B cell (primary cell): Measurements from ENCODE around the gene ST6GALNAC5. TPM values are rescaled to one million over a fixed set of nuclear protein-coding genes. Genes with fewer than 3 reads are reported as not detected.
A peak's percentile ranks its signal among the peaks of the same experiment; 100 is the strongest.

Source experiments
- ATAC-seq: fragments of 200-7000 bp; cut with Tn5 transposase; one replicate; pipeline ENCODE4 v1.10.0; 2021; ENCODE audit warnings: low read depth, mild to moderate bottlenecking, moderate number of reproducible peaks, moderate library complexity
- CTCF ChIA-PET: fragments of 350-600 bp; sonication (Branson Sonifier 250); formaldehyde crosslinking; loops from one replicate; lab custom pipeline; 2021; ENCODE audit warnings: antibody characterized with exemption, inconsistent platforms; lab: Charles Lee
- POLR2A ChIA-PET: fragments of 350-600 bp; sonication (Branson Sonifier 250); formaldehyde crosslinking; loops from one replicate; lab custom pipeline; 2021; ENCODE audit warnings: antibody characterized with exemption; lab: Charles Lee
- DNase-seq: peaks from one replicate; pipeline ENCODE4 v3.0.0; 2013
- H2AFZ ChIP-seq: 2 replicates; pipeline ENCODE4 v1.6.1; 2012; ENCODE audit warnings: mild to moderate bottlenecking, low read depth, low read length; ENCODE audit not compliant: insufficient read depth, poor library complexity, severe bottlenecking
- H3K27ac ChIP-seq, 2 donors: 1 replicate in 1 of 2; 2 replicates in 1 of 2; pipeline ENCODE4 v1.5.1; 2012 to 2013; ENCODE audit warnings: low read length in 2 of 2, mild to moderate bottlenecking in 2 of 2, moderate library complexity in 1 of 2
- H3K27me3 ChIP-seq, 4 experiments: fragments of 200-600 bp in 1 of 4; sonication (generic) in 1 of 4; replicated peaks in 1 of 4; 1 replicate in 2 of 4; 2 replicates in 2 of 4; pipeline versions ENCODE4 v1.6.1 to v1.7.0; 2013 to 2016; ENCODE audit warnings: low read length in 3 of 4, mild to moderate bottlenecking in 2 of 4, mixed read lengths in 1 of 4, moderate library complexity in 1 of 4; ENCODE audit not compliant: insufficient read depth in 4 of 4, control insufficient read depth in 3 of 4; ENCODE audit errors: control extremely low read depth in 1 of 4
- H3K36me3 ChIP-seq, 2 experiments: replicated peaks in 1 of 2; 1 replicate in 1 of 2; 2 replicates in 1 of 2; pipeline versions ENCODE4 v1.6.1 to v1.7.1; 2013; ENCODE audit warnings: low read length in 1 of 2; ENCODE audit not compliant: insufficient read depth in 2 of 2, control insufficient read depth in 1 of 2; ENCODE audit errors: control extremely low read depth in 1 of 2, extremely low read depth in 1 of 2
- H3K4me1 ChIP-seq, 2 donors: fragments of 200-600 bp in 1 of 2; sonication (generic) in 1 of 2; 1 replicate in 1 of 2; 2 replicates in 1 of 2; pipeline versions ENCODE4 v1.5.1 to v1.6.1; 2013 to 2017; ENCODE audit warnings: low read length in 2 of 2; ENCODE audit not compliant: control insufficient read depth in 2 of 2, insufficient read depth in 2 of 2
- H3K4me2 ChIP-seq: replicated peaks from 2 replicates; pipeline ENCODE3; 2012; ENCODE audit warnings: mild to moderate bottlenecking, low read depth, low read length; ENCODE audit not compliant: poor library complexity, severe bottlenecking
- H3K4me3 ChIP-seq, 5 experiments: fragments of 200-600 bp in 1 of 5; sonication (generic) in 1 of 5; 1 replicate in 3 of 5; 2 replicates in 2 of 5; pipeline versions ENCODE4 v1.5.1 to v1.7.0; 2011 to 2016; ENCODE audit warnings: low read length in 4 of 5, mild to moderate bottlenecking in 4 of 5, low read depth in 2 of 5, control low read depth in 1 of 5, moderate library complexity in 1 of 5; ENCODE audit not compliant: insufficient read depth in 1 of 5; ENCODE audit errors: control extremely low read depth in 1 of 5, extremely low read depth in 1 of 5
- H3K79me2 ChIP-seq: fragments of 200-600 bp; sonication (generic); one replicate; pipeline ENCODE4 v1.6.0; 2016; ENCODE audit warnings: low read length; ENCODE audit not compliant: control insufficient read depth, insufficient read depth
- H3K9ac ChIP-seq: fragments of 200-600 bp; sonication (generic); 2 replicates; pipeline ENCODE4 v1.6.1; 2017; ENCODE audit warnings: mild to moderate bottlenecking, low read length, moderate library complexity
- H3K9me3 ChIP-seq, 3 donors: one replicate each; pipeline versions ENCODE4 v1.6.1 to v1.7.1; 2013; ENCODE audit warnings: low read length in 2 of 3; ENCODE audit not compliant: control insufficient read depth in 2 of 3, insufficient read depth in 1 of 3; ENCODE audit errors: control extremely low read depth in 1 of 3
- H4K20me1 ChIP-seq: 2 replicates; pipeline ENCODE4 v1.6.0; 2012; ENCODE audit warnings: mild to moderate bottlenecking, low read length; ENCODE audit not compliant: insufficient read depth, control insufficient read depth, poor library complexity, severe bottlenecking
- H3K27ac Mint-ChIP-seq: one replicate; pipeline ENCODE4 v1.8.0; 2021; ENCODE audit warnings: mixed read lengths
- H3K27me3 Mint-ChIP-seq: one replicate; pipeline ENCODE4 v1.8.0; 2021; ENCODE audit warnings: mixed read lengths
- H3K4me1 Mint-ChIP-seq: one replicate; pipeline ENCODE4 v1.8.0; 2021; ENCODE audit warnings: mixed read lengths
- H3K4me3 Mint-ChIP-seq: one replicate; pipeline ENCODE4 v1.8.0; 2021; ENCODE audit warnings: mixed read lengths
- H3K9me3 Mint-ChIP-seq: one replicate; pipeline ENCODE4 v1.8.0; 2022; ENCODE audit warnings: mixed read lengths; ENCODE audit not compliant: insufficient read depth
- EZH2 ChIP-seq: IDR thresholded peaks from 2 replicates; pipeline ENCODE4 v1.6.1; 2012; ENCODE audit warnings: borderline replicate concordance, low read depth, mild to moderate bottlenecking, moderate library complexity, low read length; ENCODE audit not compliant: insufficient read depth, poor library complexity, severe bottlenecking
- WGBS: methylation state at CpG from one replicate; pipeline ENCODE4 v1.1.5; 2013; ENCODE audit warnings: missing lambda C conversion rate; ENCODE audit not compliant: insufficient coverage; 5-methylcytosine and 5-hydroxymethylcytosine counted together
- intact Hi-C: fragments of 100-400 bp; cut with micrococcal nuclease; formaldehyde crosslinking; loops from one replicate; pipeline ENCODE4 v1.10.0; 2022
- polyA plus RNA-seq: library from polyadenylated mRNA; depleted of rRNA; stranded (reverse); fragments of >200 nt; gene quantifications from 2 replicates; pipeline ENCODE4 v1.2.3, GENCODE V29; 2012
- total RNA-seq, 2 donors: library from RNA; stranded (reverse); fragments of 120-200 nt in 1 of 2; gene quantifications; 1 replicate in 1 of 2; 2 replicates in 1 of 2; pipeline versions ENCODE4 v1.2.3 to v1.2.4, GENCODE V29; 2013 to 2022
- TF ChIP-seq, protein P1 (sequence below): fragments of 200-600 bp; IDR thresholded peaks from one replicate; pipeline ENCODE4 v1.8.0; 2022; ENCODE audit warnings: antibody characterized with exemption, mild to moderate bottlenecking

Gene ST6GALNAC5
- total and polyA plus RNA-seq, 2 donors (not counting 1 experiment from before 2014, with no cell fraction given) = not detected

DNA sequence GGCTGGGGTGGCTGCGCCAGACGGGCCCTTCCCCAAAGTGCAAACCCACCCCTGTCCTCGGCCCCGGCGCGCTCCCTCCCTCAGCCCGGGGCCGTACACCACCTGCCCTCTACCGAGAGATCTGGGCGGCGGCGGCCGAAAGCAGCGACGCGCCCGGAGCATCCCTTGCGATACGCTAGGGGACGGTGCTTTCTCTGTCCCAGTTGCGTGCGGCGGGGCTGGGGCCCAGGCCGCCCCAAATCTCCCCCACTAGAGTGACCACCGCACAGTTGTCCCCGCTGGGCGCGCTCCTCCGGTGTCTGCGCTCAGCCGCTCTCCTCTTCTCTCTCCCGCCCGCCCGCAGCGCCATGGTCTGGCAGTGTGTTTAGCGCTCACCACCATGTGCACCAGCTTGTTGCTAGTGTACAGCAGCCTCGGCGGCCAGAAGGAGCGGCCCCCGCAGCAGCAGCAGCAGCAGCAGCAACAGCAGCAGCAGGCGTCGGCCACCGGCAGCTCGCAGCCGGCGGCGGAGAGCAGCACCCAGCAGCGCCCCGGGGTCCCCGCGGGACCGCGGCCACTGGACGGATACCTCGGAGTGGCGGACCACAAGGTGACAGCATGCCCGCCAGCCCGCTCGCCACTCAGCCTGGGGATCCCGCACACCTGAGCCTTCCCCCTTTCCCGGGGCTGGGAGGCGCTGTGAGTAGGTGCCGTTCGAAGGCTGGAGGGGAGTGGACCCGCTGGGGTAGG is 1.0 kb downstream of the ST6GALNAC5 start:
- WGBS = 2% methylated on average over 63 of the region's 65 CpGs
- H3K79me2 ChIP-seq = no peaks in the 10 kb centered on the region
- intact Hi-C loops = no loop called here
- ATAC-seq = no peak
- H3K4me2 ChIP-seq = peak overlapping the region; percentile 61
- POLR2A ChIA-PET = no interaction called here
- H4K20me1 ChIP-seq = no peaks in the 10 kb centered on the region
- H3K9me3 ChIP-seq = peaks cover 0 to 3% (median 1%) of the 10 kb centered on the region in 3 donors
- TF ChIP-seq, protein P1, sequence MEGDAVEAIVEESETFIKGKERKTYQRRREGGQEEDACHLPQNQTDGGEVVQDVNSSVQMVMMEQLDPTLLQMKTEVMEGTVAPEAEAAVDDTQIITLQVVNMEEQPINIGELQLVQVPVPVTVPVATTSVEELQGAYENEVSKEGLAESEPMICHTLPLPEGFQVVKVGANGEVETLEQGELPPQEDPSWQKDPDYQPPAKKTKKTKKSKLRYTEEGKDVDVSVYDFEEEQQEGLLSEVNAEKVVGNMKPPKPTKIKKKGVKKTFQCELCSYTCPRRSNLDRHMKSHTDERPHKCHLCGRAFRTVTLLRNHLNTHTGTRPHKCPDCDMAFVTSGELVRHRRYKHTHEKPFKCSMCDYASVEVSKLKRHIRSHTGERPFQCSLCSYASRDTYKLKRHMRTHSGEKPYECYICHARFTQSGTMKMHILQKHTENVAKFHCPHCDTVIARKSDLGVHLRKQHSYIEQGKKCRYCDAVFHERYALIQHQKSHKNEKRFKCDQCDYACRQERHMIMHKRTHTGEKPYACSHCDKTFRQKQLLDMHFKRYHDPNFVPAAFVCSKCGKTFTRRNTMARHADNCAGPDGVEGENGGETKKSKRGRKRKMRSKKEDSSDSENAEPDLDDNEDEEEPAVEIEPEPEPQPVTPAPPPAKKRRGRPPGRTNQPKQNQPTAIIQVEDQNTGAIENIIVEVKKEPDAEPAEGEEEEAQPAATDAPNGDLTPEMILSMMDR = no peak
- TF ChIP-seq EZH2 = no peak
- H3K4me1 ChIP-seq = peaks cover 17% of the 10 kb centered on the region in 2 donors
- H3K9me3 Mint-ChIP-seq = peaks cover 3% of the 10 kb centered on the region
- H2AFZ ChIP-seq = peak overlapping the region; percentile 49
- peak overlapping the region; percentile 67 for H3K4me3 Mint-ChIP-seq
- H3K4me1 Mint-ChIP-seq = peaks cover 10% of the 10 kb centered on the region
- peak overlapping the region; percentile 29 for H3K9ac ChIP-seq
- H3K4me3 ChIP-seq = peak overlapping the region in 2 of 5 experiments; percentile 18 to 23
- H3K27me3 Mint-ChIP-seq = peaks cover 49% of the 10 kb centered on the region
- H3K27me3 ChIP-seq = peaks cover 0 to 24% (median 14%) of the 10 kb centered on the region in 4 experiments
- CTCF ChIA-PET = no interaction called here
- DNase-seq = peak; percentile 11
- no peaks in the 10 kb centered on the region for H3K36me3 ChIP-seq
- no peak overlapping the region for H3K27ac ChIP-seq
- no peak overlapping the region for H3K27ac Mint-ChIP-seq

DNA sequence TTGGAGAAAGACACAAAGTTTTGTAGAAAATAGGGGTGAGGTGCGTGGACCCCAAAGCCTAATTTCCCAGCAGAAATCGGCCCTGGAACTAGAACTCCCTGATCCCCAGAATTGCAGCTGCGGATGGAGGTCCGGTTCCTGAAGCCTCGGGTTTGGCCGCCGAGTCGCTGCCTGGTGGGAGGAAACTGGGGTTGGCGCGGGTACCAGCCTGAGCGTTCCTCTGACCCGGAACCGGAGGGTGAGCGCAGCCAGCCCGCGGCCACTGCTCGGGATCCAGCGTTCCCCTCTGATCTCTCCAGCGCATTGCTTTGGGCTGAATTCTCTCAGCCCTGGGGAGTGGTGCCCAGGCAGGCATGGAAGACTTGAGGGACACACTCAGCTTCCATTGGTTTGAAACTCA is 1.6 kb downstream of the ST6GALNAC5 start:
- POLR2A ChIA-PET = no interaction called here

More for the DNA sequence above, 1.6 kb downstream of the ST6GALNAC5 start:
- intact Hi-C loops = no loop called here
- peak overlapping the region; percentile 61 for H3K4me2 ChIP-seq
- Mint-ChIP-seq H3K4me3 (peak overlapping the region; percentile 36), H3K9me3 (peaks cover 3% of the 10 kb centered on the region), H3K27me3 (peaks cover 52% of the 10 kb centered on the region), H3K4me1 (peaks cover 10% of the 10 kb centered on the region), H3K27ac (no peak overlapping the region)
- no peak overlapping the region for H2AFZ ChIP-seq
- no peaks in the 10 kb centered on the region for H4K20me1 ChIP-seq
- peaks cover 0 to 24% (median 14%) of the 10 kb centered on the region in 4 experiments for H3K27me3 ChIP-seq
- no peak overlapping the region for H3K27ac ChIP-seq
- DNase-seq = no peak
- H3K4me1 ChIP-seq = peaks cover 17% of the 10 kb centered on the region in 2 donors
- H3K36me3 ChIP-seq = no peaks in the 10 kb centered on the region
- CTCF ChIA-PET = no interaction called here
- TF ChIP-seq, protein P1 = no peak
- TF ChIP-seq EZH2 = no peak
- H3K9ac ChIP-seq = no peak overlapping the region
- 10% methylated on average over 19 of the region's 19 CpGs for WGBS
- no peak for ATAC-seq
- no peaks in the 10 kb centered on the region for H3K79me2 ChIP-seq
- peaks cover 0 to 3% (median 1%) of the 10 kb centered on the region in 3 donors for H3K9me3 ChIP-seq
- no peak overlapping the region for H3K4me3 ChIP-seq
